Hematopoietic multipotent progenitor cell treated with erythropoietin and hydrocortisone succinate and interleukin-3 and kit ligand, for 17 days (in vitro differentiated cells): ENCODE results near the gene STK33.
A peak's percentile ranks its signal among the peaks of the same experiment; 100 is the strongest.

Experiments used
- DNase-seq: peaks from one replicate; pipeline ENCODE4 v3.0.0-alpha.2; 2015; ENCODE audit warnings: low spot score

STK33 gene

GRCh38 chr11:8603696-8604077 is 9.7 kb upstream of the STK33 start:
- no peak for DNase-seq

- DNase-seq: no peak
These were observed 7.5 kb upstream of the STK33 start for GRCh38 chr11:8601376-8602133.

DNA sequence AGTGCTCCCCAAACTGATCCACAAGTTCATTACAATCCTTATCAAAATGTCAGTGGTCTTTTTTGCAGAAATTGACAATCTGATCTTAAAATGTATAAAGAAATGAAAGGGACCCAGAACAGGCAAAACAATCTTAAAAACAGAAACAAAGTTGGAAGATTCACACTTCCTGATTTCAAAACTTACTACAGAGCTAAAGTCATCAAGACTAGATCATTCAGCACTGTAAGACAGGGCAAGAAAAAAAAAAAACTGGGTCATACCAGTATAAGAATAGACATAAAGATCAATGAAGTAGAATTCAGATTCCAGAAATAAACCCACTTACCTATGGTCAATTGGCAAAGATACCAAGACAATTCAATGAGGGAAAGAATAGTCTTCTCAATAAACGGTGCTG is 4.5 kb upstream of the STK33 start:
- DNase-seq: no peak

- DNase-seq: no peak
These were observed 3.2 kb upstream of the STK33 start for GRCh38 chr11:8597182-8597581.

GRCh38 chr11:8596504-8597046 is 2.5 kb upstream of the STK33 start:
- DNase-seq: no peak

DNA sequence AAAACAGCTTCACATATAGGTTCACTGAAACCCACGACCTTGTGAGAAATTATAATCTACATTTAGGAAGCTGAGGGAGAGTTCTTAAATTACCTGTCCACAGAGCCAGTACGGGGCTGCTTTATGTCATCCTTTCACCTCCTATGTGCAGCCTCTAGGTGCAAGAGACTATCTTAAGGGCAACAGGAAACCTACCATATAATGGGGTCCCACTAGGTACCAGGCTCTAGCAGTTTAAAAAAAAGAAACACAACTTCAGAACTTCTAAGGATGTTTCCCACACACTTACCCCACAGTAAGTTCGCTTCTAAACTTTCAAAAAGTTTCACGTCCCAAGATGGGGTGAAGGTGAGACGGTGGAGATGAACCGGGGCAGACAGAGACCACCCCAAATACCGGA is 573 bp downstream of the STK33 start:
- no peak for DNase-seq

DNA sequence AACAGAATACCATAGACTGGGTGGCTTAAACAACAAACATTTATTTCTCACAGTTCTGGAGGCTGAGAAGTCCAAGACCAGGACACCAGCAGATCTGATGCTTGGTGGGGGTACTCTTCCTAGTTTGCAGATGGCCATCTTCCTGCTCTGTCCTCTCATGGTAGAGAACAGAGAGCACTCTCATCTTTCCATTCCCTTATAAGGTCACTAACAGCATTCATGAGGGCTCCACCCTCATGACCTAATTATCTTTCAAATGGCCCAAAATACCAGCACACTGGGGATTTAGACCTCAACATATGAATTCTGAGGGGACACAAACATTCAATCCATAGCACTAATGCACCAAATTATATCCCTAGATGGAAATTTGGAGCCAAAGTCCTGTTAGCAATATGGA is 6.1 kb downstream of the STK33 start:
- no peak for DNase-seq

GRCh38 chr11:8586805-8587204 is 7.2 kb downstream of the STK33 start:
- DNase-seq: no peak

DNA sequence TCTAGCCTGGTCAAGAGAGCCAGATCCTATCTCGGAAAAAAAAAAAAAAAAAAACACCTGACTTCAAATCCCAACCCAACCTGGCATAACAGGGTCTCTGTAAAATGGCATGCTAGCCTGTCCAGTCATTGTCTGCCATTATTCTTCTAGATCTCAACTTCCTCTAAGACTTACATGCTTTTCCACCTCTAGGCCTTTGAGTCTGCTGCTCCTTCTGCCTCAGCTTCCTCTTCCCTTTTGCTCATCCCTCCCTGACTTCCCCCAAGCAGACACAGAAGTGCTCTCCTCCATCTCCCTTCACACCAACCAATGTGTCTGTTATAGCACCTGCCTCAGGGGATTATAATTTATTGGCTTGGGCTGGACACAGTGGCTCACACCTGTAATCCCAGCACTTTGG is 7.8 kb downstream of the STK33 start:
- no peak for DNase-seq

GRCh38 chr11:8584511-8584910 is 9.5 kb downstream of the STK33 start:
- no peak for DNase-seq

DNA sequence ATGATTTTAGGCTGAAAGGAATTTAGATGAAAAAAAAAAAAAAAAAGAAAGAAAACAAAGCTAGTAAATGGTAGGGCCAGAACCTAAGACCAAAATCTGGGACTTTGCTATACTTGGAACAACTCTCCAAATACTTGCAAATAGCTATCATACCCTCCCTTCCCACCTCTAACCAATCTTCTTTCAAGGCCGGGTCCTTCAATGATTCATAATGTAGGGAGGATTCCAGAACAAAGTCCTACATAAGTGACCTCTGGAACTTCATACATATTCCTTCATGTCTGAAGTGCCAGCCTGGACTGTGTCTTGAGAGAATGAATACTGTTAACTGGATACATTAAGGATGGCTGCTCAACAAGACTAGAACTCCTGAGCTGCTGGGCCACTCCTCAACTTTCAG is 9.9 kb downstream of the STK33 start:
- DNase-seq: no peak

GRCh38 chr11:8581300-8581699 is 12.7 kb downstream of the STK33 start:
- no peak for DNase-seq

DNA sequence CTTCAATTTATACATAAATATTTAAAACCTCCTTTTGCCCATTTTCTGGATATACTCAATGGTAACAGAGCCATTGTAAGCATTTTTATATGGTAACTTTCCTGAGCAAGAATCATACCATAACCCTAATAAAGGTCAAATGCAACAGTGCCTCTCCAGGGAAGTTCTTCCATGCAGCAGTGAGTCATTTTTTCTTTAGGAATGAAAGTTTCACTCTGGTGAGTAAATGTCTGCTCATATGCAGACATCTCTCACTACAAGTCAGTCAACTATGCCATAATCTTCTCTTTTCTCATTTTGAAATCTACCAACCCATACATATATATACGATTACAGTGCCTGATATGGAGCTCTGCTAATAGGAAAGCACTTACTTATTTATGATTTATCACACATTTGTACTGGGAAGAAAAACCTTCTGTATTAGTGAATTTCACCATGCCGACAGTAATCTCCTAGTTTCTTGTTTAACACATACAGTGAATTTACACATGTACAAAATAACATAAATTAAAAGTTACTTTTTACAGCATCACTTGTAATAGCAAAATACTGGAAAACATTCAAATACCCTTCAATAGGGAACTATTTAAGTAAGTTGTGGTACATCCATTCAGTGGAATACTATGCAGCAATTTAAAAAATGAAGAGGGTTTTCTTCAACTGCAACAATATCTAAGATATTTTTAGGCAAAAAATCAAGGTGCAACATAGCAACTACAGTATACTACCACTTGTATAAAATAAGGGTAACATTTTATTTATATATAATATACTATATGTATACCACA is 16.0 kb downstream of the STK33 start:
- DNase-seq: no peak

GRCh38 chr11:8574798-8575197 is 19.2 kb downstream of the STK33 start:
- DNase-seq: no peak

- no peak for DNase-seq
These were observed 20.3 kb downstream of the STK33 start for GRCh38 chr11:8573777-8574176.

DNA sequence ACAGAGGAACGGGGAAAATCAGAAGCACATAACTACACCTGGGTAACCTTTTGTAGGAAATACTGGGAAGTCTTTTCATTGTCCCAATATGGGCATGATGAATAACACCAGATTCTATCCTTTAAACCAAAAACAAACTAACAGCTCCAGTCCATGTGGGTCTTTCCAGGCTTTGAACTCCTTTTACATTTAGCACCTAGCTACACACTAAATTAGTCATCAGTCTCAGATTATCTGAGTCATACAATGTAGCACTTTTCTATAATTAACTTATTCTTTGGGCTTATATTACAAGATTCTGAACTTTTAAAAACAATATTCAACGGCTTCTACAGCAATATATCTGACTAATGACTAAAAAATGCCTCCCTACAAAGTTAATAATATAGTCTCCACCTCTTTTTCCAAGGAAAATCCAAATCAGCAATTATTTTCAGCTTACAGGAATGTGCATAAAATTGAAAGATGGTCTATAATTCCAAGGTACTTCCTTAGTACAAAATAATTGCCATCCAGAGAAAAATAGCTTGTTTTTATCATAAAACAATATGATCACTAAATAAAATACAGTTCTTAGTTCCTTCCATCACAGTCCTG is 26.3 kb downstream of the STK33 start:
- DNase-seq: no peak

DNA sequence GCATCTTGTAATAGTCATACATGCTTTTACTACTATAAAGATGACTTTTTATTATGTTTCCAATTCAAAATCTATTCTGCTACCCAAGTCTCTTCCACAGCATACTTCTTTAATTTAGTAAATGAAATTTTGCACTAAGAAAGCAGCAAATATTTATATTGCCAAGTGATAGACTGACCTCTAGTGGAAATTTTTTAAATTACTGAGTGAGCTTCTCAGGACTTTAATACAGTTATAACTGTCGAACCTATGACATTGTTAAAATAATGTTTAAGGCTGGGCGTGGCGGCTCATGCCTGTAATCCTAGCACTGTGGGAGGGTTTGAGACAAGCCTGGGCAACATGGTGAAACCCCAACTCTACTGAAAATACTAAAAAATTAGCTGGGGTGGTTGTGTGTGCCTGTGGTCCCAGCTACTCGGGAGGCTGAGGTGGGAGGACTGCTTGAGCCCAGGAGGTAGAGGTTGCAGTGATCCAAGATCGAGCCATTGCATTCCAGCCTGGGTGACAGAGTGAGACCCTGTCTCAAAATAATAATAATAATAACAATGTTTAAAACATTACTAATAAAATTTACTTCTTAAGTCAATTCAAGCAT is 27.3 kb downstream of the STK33 start:
- DNase-seq: peak; percentile 43

GRCh38 chr11:8564526-8564925 is 29.5 kb downstream of the STK33 start:
- DNase-seq: no peak

GRCh38 chr11:8561461-8561860 is 32.6 kb downstream of the STK33 start:
- DNase-seq: no peak

- no peak for DNase-seq
These were observed 35.6 kb downstream of the STK33 start for GRCh38 chr11:8558436-8558835.

GRCh38 chr11:8545698-8546366 is 48.2 kb downstream of the STK33 start:
- no peak for DNase-seq

DNA sequence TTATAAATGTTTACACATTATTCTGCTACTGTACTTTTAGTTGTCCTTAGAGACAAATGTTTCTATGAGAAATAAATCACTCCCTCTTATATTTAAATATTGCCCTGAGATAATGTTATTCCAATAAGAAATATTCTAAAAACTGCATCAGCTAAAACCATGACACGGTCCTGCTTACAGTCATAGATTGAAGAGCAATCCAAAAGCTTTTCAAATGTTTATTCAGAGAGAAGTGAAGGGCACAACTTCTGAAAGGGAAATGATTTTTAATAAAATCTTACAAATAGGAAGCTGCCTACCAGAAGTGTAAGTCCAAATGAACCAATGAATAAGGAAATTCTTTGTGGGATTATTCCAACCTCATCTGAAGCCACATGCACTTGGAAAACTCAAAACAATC is 49.2 kb downstream of the STK33 start:
- DNase-seq: no peak
